ENCODE data around the gene ARMC3.
A peak's percentile ranks its signal among the peaks of the same experiment; 100 is the strongest.
"Not testable (repeated sequence)": the region's sequence is repeated elsewhere in the genome, so short reads cannot be mapped to it uniquely, and the experiment has no call there.

Gene ARMC3

DNA sequence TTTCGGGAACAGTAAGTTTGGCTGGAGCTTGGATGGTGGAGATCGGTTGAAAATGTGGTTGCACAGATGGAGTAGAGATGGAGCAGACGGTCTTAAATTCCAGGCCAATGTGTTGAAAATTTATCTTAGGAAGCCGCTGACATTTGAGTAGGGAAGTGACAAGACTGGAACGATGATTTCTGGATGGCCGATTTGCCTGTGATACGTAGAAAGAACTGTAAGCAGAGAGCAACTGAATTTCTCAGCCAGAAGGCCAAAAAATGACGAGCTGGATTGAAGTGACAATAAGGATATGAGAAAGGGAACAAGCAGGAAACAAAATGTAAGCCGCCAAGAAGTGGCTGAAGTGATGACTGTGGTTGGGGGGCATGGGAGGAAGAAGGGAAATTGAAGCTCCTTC, 687 bp upstream of the ARMC3 start:
- no peak for DNase-seq (ENCODE audit: low spot score)

- not testable (repeated sequence) for DNase-seq (ENCODE audit: low spot score)
These were observed 1.2 kb downstream of the ARMC3 start for GRCh38 chr10:22929053-22929452.

GRCh38 chr10:22931948-22932347, 4.1 kb downstream of the ARMC3 start:
- no peak for DNase-seq (ENCODE audit: low spot score)

DNA sequence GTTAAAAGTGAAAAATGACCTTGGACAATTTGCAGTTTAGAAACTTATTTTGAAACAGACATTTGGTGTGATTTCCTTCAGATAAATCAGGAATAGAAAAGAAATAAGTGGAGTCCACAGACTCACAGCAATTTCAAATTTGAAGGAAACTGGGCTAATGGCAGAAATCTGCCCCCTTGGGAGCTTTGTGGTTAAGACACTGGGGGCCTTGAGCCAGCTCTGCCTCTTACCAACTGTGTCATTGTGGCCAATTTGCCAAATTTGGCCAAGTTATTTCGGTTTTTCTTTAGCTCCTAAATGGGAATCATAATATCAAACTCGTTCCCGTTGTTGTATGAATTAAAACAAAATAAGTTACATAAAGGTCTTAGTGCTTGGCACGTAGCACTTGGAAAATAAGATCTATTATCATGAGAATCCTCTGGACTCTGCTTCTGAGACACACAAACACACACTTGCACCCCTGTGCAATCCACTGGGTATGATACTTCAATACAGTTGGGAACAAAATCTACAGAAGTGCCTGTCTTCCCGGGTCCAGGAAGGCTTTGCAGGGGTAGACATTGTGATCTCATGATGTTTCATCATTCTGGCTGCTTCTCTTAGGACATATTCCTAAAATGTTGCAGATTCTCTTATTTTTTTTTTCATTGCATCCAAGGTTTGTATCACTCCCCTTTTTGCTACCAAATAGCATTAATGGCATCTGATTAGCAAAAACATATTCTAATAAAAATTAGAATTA, 4.9 kb downstream of the ARMC3 start:
- no peak for DNase-seq (ENCODE audit: low spot score)

DNA sequence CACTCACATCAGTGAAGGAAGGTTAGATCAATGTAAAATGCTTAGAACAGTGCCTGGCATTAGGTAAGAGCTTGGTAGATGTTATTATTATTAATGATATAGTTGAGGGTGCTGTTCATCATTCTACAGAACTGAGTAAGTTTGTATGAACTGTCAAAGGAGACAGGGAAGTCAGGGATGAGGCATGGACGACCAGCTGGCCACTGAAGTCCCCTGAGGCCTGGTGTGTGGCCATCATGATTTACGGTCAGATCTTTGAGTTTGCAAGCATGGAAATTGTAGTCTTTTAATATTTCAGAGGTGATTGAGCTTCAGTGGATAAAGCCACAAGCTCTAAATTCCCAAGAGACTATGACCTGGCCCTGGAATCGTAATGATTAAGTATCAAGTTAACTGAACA, 6.9 kb downstream of the ARMC3 start:
- no peak for DNase-seq (ENCODE audit: low spot score)

DNA sequence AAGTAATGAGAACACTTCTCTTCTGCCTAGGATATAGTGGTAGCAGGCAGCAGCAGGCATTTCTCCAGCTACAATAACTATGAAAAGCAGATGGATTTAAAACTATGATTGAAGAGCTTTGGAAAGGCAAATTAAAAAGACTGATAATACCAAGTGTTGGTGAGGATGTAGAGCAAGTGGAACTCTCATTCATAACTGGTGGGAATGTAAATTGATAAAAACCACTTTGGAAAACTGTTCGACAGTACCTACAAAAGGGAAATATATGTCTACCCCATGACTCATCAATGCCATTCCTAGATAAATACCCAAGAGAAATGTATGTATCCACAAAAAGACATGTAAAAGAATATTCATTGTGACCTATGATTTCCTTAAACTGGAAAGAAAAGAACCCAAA, 14.6 kb downstream of the ARMC3 start:
- DNase-seq (ENCODE audit: low spot score) = no peak

GRCh38 chr10:22945934-22946673, 18.3 kb downstream of the ARMC3 start:
- no peak for DNase-seq (ENCODE audit: low spot score)

DNA sequence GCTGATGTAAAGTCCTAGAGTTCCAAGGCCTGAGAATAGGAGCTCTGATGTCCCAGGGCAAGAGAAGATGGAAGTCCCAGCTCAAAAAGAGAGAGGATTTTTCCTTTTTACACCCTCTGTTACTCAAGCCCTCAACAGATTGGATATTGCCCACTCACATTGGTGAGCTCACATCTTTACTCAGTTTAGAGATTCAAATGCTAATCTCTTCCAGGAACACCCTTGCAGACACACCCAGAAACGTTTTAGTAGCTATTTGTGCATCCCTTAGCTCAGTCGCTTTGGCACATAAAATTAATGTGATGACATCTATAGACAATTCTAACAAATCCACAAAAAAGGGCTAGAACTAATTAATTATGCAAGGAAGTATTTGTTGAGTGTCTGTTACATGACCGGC, 27.1 kb downstream of the ARMC3 start:
- DNase-seq (ENCODE audit: low spot score) = no peak

DNA sequence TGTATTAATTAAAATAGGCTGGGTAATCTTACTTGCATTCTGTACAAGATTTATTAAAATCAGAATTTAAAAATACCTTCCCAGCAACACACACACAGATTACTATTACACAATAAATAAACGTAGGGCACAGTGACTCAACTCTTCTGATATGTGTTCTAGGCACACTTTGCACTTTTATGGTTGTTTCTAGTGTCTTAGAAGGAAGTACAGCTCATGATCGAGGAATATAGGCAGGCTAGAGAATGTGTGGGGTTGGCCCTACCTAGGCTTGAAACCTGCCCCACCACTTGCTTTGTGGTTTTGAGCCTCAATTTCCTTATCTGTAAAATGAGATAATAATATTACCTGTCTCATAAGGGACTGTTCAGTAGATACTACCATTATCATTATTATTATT, 30.5 kb downstream of the ARMC3 start:
- DNase-seq (ENCODE audit: low spot score) = no peak

GRCh38 chr10:22959292-22959691, 31.4 kb downstream of the ARMC3 start:
- DNase-seq (ENCODE audit: low spot score) = no peak

DNA sequence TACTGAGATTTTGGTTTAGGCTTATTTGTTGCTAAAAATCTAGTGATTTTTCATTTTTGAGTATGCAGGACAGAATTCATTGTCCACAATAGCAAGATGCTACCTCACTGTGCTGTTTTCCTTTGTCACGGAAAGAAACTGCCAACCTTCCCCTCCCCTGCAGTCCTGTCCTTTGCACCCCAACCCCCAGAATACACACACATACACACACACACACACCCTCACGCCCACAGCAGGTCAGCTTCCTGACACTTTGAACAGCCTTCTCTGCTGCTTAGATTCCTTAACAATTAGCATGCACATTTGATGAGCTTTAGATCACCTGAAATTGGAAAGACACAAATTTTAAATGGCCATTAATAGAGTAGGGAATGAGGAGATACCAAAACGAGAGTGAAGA, 32.1 kb downstream of the ARMC3 start:
- DNase-seq (ENCODE audit: low spot score) = no peak

DNA sequence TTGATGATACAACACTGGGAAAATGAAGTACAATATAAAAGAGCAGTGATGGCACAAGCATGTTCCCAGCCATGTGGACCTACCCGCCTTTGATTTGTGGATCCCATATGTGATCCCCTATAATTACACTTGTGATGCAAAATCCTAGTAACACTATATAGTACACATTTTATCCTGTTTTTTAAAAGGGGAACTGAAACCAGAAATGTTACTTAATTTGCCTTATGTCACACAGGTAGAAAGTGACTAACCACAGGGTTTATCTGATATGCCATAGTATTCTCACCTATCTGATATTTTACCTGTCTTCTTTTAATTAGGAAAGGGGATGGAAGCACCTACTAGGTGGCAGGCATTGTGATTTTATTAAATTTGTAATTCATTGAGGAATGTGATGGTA, 35.0 kb downstream of the ARMC3 start:
- no peak for DNase-seq (ENCODE audit: low spot score)

GRCh38 chr10:22969704-22970103, 41.9 kb downstream of the ARMC3 start:
- DNase-seq (ENCODE audit: low spot score) = no peak

DNA sequence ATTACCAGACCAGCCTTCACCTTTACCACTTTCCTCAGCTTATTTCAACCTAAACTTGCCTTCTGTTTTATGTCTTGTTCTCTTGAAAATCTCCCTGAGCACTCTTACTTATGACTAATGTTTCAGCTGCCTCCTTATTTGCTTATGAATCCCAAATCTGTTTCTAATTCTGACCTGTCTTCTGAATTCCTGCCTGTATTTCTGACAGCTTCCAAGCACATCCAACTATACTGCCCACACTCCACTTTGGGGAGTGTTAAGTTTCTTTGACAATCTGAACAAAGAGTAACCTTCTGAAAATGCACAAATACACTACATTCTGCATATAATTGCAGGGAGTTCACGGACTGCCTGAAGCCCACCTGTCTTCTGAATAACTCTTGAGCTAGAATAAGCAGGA, 48.7 kb downstream of the ARMC3 start:
- no peak for DNase-seq (ENCODE audit: low spot score)

DNA sequence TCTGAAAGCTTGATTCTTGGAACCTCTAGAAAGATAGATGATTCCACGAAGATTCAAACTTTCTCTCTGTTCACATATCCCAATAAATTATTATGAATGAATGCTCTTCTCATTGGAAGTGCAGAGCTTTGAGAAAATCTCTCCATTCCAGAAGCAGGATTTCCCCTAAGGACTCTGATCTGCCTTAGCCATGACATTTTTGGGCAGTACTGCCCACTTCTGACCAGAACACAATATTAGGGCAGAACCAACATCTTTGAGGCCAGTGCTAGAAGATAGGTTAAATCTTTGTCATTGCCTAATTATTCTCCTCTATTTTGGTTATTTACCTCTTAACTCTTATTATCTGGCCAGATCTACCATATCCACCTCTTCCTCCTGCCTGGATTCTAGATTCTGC, 49.9 kb downstream of the ARMC3 start:
- no peak for DNase-seq (ENCODE audit: low spot score)

- DNase-seq (ENCODE audit: low spot score) = no peak
These were observed 50.4 kb downstream of the ARMC3 start for GRCh38 chr10:22978287-22978686.

GRCh38 chr10:22978918-22979317, 51.1 kb downstream of the ARMC3 start:
- no peak for DNase-seq (ENCODE audit: low spot score)

- DNase-seq (ENCODE audit: low spot score) = no peak
These were observed 53.0 kb downstream of the ARMC3 start for GRCh38 chr10:22980822-22981221.

DNA sequence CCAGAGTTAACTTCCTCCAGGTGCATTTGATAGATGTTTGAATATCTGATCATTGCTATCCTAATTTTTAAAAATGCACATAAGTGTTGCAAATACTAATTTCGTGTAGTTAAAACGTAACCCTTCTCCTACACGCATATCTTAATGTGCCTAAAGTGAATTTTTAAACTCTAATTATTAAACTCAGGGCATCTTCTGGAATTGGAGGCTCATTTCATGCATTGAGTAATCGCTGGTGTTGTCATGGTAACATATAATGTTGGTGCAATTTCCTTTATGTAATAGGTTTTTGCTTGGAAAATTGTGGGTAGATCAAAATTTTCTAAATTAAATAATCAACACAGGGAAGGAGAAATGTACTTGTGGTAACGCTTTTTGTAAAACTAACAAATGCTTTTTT, 56.2 kb downstream of the ARMC3 start:
- DNase-seq (ENCODE audit: low spot score) = no peak

- peak; percentile 6 for DNase-seq (ENCODE audit: low spot score)
These were observed 59.1 kb downstream of the ARMC3 start for GRCh38 chr10:22986771-22987542.

DNA sequence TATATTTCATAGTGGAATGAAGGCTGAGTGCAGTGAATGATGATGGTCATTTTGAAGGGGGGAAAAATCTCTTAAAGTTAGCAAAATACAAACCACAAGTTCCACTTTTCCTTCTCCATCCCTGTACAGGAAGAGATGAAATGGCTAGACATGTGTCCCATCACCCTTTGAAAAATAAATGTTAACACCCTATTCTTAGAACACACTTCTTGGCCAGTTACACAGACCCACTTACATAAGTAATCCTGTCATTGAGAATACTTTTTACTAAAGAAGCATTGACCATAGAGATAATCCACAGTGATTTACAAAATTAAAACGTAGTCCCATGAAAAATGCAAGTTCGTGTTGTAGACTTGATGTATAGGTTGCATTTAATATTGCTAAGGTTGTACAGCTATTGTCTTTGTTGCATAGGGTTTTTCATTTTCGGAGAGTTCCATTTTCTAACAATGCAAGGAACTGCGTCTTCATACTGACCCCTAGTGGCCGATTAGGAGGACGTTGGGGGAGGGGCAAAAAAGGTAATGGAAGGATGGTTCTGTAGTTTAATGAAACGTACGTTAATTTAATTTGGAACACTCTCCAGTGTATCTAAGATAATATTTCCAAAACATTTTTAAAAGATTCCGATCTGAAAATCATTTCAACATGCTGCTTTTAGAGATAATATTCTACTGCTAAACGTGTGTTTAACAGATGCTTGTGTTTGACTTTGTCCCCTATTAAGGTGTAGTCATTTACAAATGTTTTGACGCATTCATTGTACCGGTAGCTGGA, 60.9 kb downstream of the ARMC3 start:
- peak; percentile 41 for DNase-seq (ENCODE audit: low spot score)

- DNase-seq (ENCODE audit: low spot score) = no peak
These were observed 62.6 kb downstream of the ARMC3 start for GRCh38 chr10:22990443-22990842.
